GM12864 (cell line): ENCODE results near the gene MYMK.

Experiments
- DNase-seq: peaks from one replicate; pipeline ENCODE4 v3.0.0-alpha.2; 2011; ENCODE audit warnings: low read depth
- H3K4me3 ChIP-seq: 2 replicates; pipeline ENCODE4 v1.5.1; 2011; ENCODE audit warnings: mild to moderate bottlenecking, low read depth, low read length, control low read depth
- CTCF ChIP-seq: IDR thresholded peaks from 2 replicates; pipeline ENCODE4 v1.5.1; 2011; ENCODE audit warnings: low read depth, mild to moderate bottlenecking, moderate library complexity, low read length, control low read depth, inconsistent platforms; ENCODE audit errors: missing control alignments

The MYMK gene

GRCh38 chr9:133474853-133475252 is 49.9 kb downstream of the MYMK start:
- H3K4me3 ChIP-seq, result no peak overlapping the region
- TF ChIP-seq CTCF, result no peak
- DNase-seq, result no peak

DNA sequence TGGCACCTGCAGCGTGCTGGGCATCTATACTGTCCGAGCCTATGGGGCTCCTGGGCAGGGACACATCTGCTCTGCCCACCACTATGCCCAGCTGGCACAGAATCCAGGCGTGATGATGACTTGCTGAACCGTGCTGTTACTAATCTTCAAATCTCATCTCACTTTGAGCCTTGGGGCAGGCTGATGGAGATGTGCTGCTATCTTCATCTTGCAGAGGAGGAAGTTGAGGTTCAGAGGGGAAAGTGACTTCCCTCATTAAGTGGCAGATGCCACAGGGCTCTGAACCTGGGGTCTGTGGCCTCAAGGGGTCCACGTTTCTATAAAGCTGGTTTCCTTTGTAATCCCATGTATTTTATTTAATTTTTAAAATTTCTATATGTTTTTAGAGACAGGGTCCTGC is 50.5 kb downstream of the MYMK start:
- no peak for TF ChIP-seq CTCF
- DNase-seq, result no peak
- no peak overlapping the region for H3K4me3 ChIP-seq

GRCh38 chr9:133473743-133474142 is 51.0 kb downstream of the MYMK start:
- no peak overlapping the region for H3K4me3 ChIP-seq
- no peak for TF ChIP-seq CTCF

DNA sequence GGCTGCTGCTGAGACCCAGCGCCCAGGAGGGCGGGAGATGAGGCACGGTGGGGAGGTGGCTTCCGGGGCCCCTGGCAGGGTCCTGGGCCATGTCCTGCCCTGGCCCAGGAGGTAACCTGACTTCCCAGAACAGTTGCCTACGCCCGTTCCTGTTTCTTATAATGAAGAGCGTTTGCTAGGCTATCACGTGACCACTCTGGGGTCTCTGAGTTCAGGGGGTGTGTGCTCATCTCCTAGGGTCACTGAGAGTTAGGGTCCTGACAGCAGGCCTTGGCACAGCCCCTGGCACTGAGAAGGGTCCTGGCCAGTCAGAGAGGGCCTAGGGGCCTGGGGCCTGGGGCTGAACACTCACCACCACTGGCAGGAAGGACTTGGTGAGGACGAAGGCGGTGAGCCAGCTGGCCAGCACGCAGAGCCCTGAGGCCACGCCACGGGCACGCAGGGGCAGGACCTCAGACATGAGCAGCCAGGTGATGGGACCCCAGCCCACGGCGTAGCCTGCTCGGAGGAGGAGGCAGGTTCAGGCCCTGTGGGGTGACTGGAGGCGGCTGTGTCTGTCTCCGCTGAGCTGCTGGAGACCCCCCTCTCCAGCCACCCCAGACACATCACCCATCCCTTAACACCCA is 51.9 kb downstream of the MYMK start:
- H3K4me3 ChIP-seq, result no peak overlapping the region
- DNase-seq, result no peak
- no peak for TF ChIP-seq CTCF

More at GRCh38 chr9:133473743-133474142, 51.0 kb downstream of the MYMK start:
- no peak for DNase-seq

DNA sequence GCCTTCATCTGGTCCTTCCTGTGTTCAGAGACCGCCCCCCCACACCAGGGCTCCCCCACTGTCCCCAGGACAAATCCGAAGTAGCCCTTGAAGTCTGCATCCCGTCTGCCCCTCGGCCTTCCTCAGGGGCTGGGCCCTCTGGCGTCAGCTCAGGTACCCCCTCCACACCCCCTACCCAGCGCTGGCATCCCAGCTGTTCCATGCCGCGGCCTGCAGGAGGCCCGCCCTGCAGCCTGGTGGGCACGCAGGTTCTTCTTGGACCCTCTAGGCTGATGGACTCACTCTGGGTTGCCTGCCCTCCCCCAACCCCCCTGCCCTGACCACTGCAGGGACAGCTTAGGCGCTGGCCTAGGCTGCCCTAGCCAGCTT is 52.5 kb downstream of the MYMK start:
- no peak for TF ChIP-seq CTCF
- no peak overlapping the region for H3K4me3 ChIP-seq
- no peak for DNase-seq

- DNase-seq, result no peak
- TF ChIP-seq CTCF, result no peak
- H3K4me3 ChIP-seq, result no peak overlapping the region
Observed at GRCh38 chr9:133471551-133472276, 53.0 kb downstream of the MYMK start.

GRCh38 chr9:133470988-133471387 is 53.8 kb downstream of the MYMK start:
- no peak overlapping the region for H3K4me3 ChIP-seq
- no peak for TF ChIP-seq CTCF
- DNase-seq, result no peak
